Breast epithelium (tissue), 3 donors: ENCODE data around the gene GLCE.

Experiments
- CTCF ChIP-seq, 3 donors: fragments of 450-650 bp; IDR thresholded peaks; one replicate each; pipeline ENCODE4 v1.5.1; 2016 to 2017; ENCODE audit warnings: antibody characterized with exemption in 3 of 3, mild to moderate bottlenecking in 3 of 3, moderate library complexity in 3 of 3
- POLR2A ChIP-seq: fragments of 450-650 bp; IDR thresholded peaks from one replicate; pipeline ENCODE4 v1.6.1; 2016; ENCODE audit warnings: antibody characterized with exemption, mild to moderate bottlenecking, moderate library complexity
- POLR2AphosphoS5 ChIP-seq, 3 donors: sonication (generic); formaldehyde crosslinking; IDR thresholded peaks; one replicate each; pipeline ENCODE4 v1.6.1; 2017; ENCODE audit warnings: antibody characterized with exemption in 3 of 3

GRCh38 chr15:69172847-69173246 lies 12.4 kb downstream of the GLCE start:
- TF ChIP-seq POLR2A, result no peak
- no peak for TF ChIP-seq CTCF (IDR thresholded peaks at IDR 0.05)
- no peak for TF ChIP-seq POLR2AphosphoS5 (IDR thresholded peaks at IDR 0.05)
